ENCODE results near the gene HBB. TPM values are rescaled to one million over a fixed set of nuclear protein-coding genes. Genes with fewer than 3 reads are reported as not detected.

HBB gene
- total and polyA plus RNA-seq, 2 of the 4 experiments (the other 2 are of a cell fraction), result 0.24 TPM; not detected in 1

DNA sequence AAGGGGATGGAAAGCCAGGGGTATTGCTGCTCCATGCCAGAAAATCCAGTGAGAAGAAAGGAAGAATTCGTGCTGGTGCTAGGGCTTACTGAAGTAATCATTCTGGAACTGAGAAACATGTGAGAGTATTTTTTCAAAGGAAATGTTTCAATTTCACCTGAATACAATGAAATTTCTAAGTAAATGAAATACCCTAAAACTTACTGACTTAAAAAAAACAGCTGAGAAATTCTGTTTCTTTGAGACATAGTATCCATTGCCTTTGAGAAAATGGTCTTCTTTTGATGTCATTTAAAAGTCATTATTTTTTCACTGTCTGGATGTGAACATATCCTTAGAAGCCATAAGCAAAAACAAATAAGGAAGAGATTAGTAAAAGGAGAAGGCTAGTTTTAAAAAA, 26.3 kb downstream of the HBB start, which contains the start of gene OR51V1:
OR51V1 (minus strand) TSS at position 101 of the 400 bp plus-strand sequence; CDS start at position 101, 0 bp downstream.
- Histone ChIP-seq H2BK20ac (ENCODE audit: low read depth, low read length) (peak within 1 kb of the TSS; percentile 26; the same call in 1 of the 2 replicates), H3K9me3 (ENCODE audit: control insufficient read depth, insufficient read depth, low read length) (no peaks in the 10 kb centered on the region), H4K5ac (ENCODE audit: low read depth, low read length) (peak within 1 kb of the TSS; percentile 84; the same call in 1 of the 2 replicates), H3K4ac (ENCODE audit: low read depth, low read length) (peak within 1 kb of the TSS; percentile 9), H3K79me1 (ENCODE audit: low read depth in 1 of 2, low read length in 2 of 2) (no peaks in the 10 kb centered on the region), H4K8ac (ENCODE audit: low read depth in 2 of 2, low read length in 2 of 2) (peak within 1 kb of the TSS in 1 of 2 experiments; percentile 58; a peak in 1 of 4 replicates), H3K27me3 (ENCODE audit: control insufficient read depth, insufficient read depth, low read length) (no peaks in the 10 kb centered on the region), H4K91ac (ENCODE audit: insufficient read depth, low read depth, low read length) (peak within 1 kb of the TSS; percentile 33; the same call in 1 of the 2 replicates), H3K4me1 (ENCODE audit: control insufficient read depth, insufficient read depth, low read length) (peaks cover 4% of the 10 kb centered on the region; the same call in 1 of the 2 replicates), H3K4me3 (ENCODE audit: insufficient read depth, low read depth, low read length) (no peak within 1 kb of the TSS), H3K14ac (replicated peaks; ENCODE audit: low read depth, low read length) (no peak within 1 kb of the TSS; the same call in none of the 2 replicates), H2AFZ (replicated peaks; ENCODE audit: low read length, poor library complexity) (peak within 1 kb of the TSS; percentile 58), H2AK5ac (ENCODE audit: low read depth, low read length) (peak within 1 kb of the TSS; percentile 37), H3K23ac (ENCODE audit: low read depth, low read length) (0 out of 2 replicates have a peak within 1 kb of the TSS, but pooled peaks have one; percentile 15), H3K9ac (ENCODE audit: low read depth, low read length) (no peak within 1 kb of the TSS), H2BK120ac (ENCODE audit: low read depth, low read length) (peak within 1 kb of the TSS; percentile 32), H3K36me3 (ENCODE audit: control insufficient read depth, insufficient read depth, low read length) (no peaks in the 10 kb centered on the region), H3K18ac (ENCODE audit: low read depth, low read length) (peak within 1 kb of the TSS; percentile 88; the same call in 1 of the 2 replicates), H3K27ac (ENCODE audit: insufficient read depth, low read length) (no peak within 1 kb of the TSS), H3K4me2 (ENCODE audit: low read depth, low read length) (no peak within 1 kb of the TSS), H2BK5ac (ENCODE audit: low read depth, low read length, poor library complexity, severe bottlenecking) (peak within 1 kb of the TSS; percentile 69), H2AK9ac (replicated peaks; ENCODE audit: low read depth, low read length, poor library complexity) (no peak within 1 kb of the TSS), H4K20me1 (ENCODE audit: insufficient read depth, low read length) (no peaks in the 10 kb centered on the region), H3K9me1 (ENCODE audit: insufficient read depth, low read length) (no peaks in the 10 kb centered on the region), H2BK15ac (ENCODE audit: low read depth, low read length) (peak within 1 kb of the TSS; percentile 65; the same call in 2 of the 3 replicates), H3K56ac (ENCODE audit: extremely low read depth, insufficient read depth, low read length) (no peak within 1 kb of the TSS)
- WGBS, 2 experiments (ENCODE audit: extremely low coverage in 2 of 2, insufficient read length in 1 of 2), result no CpG with 5 or more reads among the region's 1 CpG
- ATAC-seq (ENCODE audit: low read depth) (no peak), DNase-seq (no peak)
- intact Hi-C loops (cut with micrococcal nuclease) (loop anchor here (5.0 kb wide), 1 partner anchor 573 kb away; no protein-coding TSS in a partner anchor), in situ Hi-C loops (cut with MboI; ENCODE audit: low sequenced_read_pairs) (loop anchor here (5.0 to 10.0 kb wide), 2 partner anchors 76 to 172 kb away; no protein-coding TSS in a partner anchor), dilution Hi-C loops (cut with HindIII; ENCODE audit: low sequenced_read_pairs, unreplicated experiment) (no loop called here)
- POLR2A ChIA-PET (ENCODE audit: unreplicated experiment), result no interaction called here
- no TSS peak for BruUV-seq (replicated peaks)
- no peak for TF ChIP-seq RAD21 (IDR thresholded peaks at IDR 0.05; ENCODE audit: low read length)
- no peak for TF ChIP-seq CEBPB (IDR thresholded peaks at IDR 0.05; ENCODE audit: low read depth, low read length)
- no peak for TF ChIP-seq NFE2L2 (IDR thresholded peaks at IDR 0.05; ENCODE audit: low read depth, low read length)
- no peak for TF ChIP-seq BHLHE40 (IDR thresholded peaks at IDR 0.05; ENCODE audit: low read depth, low read length)
- TF ChIP-seq, protein P1, sequence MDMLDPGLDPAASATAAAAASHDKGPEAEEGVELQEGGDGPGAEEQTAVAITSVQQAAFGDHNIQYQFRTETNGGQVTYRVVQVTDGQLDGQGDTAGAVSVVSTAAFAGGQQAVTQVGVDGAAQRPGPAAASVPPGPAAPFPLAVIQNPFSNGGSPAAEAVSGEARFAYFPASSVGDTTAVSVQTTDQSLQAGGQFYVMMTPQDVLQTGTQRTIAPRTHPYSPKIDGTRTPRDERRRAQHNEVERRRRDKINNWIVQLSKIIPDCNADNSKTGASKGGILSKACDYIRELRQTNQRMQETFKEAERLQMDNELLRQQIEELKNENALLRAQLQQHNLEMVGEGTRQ (IDR thresholded peaks at IDR 0.05; ENCODE audit: low read depth, low read length), result no peak
- TF ChIP-seq, protein P2, sequence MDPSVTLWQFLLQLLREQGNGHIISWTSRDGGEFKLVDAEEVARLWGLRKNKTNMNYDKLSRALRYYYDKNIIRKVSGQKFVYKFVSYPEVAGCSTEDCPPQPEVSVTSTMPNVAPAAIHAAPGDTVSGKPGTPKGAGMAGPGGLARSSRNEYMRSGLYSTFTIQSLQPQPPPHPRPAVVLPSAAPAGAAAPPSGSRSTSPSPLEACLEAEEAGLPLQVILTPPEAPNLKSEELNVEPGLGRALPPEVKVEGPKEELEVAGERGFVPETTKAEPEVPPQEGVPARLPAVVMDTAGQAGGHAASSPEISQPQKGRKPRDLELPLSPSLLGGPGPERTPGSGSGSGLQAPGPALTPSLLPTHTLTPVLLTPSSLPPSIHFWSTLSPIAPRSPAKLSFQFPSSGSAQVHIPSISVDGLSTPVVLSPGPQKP (IDR thresholded peaks at IDR 0.05; ENCODE audit: borderline replicate concordance, low read depth, low read length), result no peak
- TF ChIP-seq MAFK (IDR thresholded peaks at IDR 0.05; ENCODE audit: low read depth, low read length), result no peak
- no peak for TF ChIP-seq MXI1 (IDR thresholded peaks at IDR 0.05; ENCODE audit: borderline replicate concordance, low read depth, low read length)
- TF ChIP-seq SMC3 (IDR thresholded peaks at IDR 0.05; ENCODE audit: low read depth, low read length), result no peak
- TF ChIP-seq POLR2A (IDR thresholded peaks at IDR 0.05; ENCODE audit: low read depth, low read length), result no peak
- no peak for TF ChIP-seq MAZ (IDR thresholded peaks at IDR 0.05; ENCODE audit: borderline replicate concordance, low read depth, low read length)
- TF ChIP-seq RFX5 (IDR thresholded peaks at IDR 0.05; ENCODE audit: low read depth, low read length), result no peak
- TF ChIP-seq, protein P3, sequence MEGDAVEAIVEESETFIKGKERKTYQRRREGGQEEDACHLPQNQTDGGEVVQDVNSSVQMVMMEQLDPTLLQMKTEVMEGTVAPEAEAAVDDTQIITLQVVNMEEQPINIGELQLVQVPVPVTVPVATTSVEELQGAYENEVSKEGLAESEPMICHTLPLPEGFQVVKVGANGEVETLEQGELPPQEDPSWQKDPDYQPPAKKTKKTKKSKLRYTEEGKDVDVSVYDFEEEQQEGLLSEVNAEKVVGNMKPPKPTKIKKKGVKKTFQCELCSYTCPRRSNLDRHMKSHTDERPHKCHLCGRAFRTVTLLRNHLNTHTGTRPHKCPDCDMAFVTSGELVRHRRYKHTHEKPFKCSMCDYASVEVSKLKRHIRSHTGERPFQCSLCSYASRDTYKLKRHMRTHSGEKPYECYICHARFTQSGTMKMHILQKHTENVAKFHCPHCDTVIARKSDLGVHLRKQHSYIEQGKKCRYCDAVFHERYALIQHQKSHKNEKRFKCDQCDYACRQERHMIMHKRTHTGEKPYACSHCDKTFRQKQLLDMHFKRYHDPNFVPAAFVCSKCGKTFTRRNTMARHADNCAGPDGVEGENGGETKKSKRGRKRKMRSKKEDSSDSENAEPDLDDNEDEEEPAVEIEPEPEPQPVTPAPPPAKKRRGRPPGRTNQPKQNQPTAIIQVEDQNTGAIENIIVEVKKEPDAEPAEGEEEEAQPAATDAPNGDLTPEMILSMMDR (conservative IDR thresholded peaks at IDR 0.05; ENCODE audit: low read depth, low read length), result no peak
- no peak for TF ChIP-seq RCOR1 (IDR thresholded peaks at IDR 0.05; ENCODE audit: insufficient replicate concordance, low read length)
- TF ChIP-seq CHD1 (IDR thresholded peaks at IDR 0.05; ENCODE audit: low read depth, low read length), result no peak
- TF ChIP-seq FOS (IDR thresholded peaks at IDR 0.05; ENCODE audit: low read depth, low read length), result no peak
- CTCF ChIA-PET, result no interaction called here
